K562 (cell line): ENCODE data around the gene ADPGK. TPM values are rescaled to one million over a fixed set of nuclear protein-coding genes. Genes with fewer than 3 reads are reported as not detected.

Source experiments
- ATAC-seq: fragments of 200-7000 bp; cut with Tn5 transposase; 3 replicates; pipeline ENCODE4 v1.9.1; 2020; ENCODE audit warnings: moderate library complexity
- BruUV-seq: library from RNA; stranded (reverse); fragments of 400-500 nt; replicated peaks from 2 replicates; lab custom pipeline; 2021; lab: Mats Ljungman, UMichigan
- CTCF ChIA-PET: fragments of 300-600 bp; formaldehyde crosslinking; extraction: SDS; loops from one replicate; lab custom pipeline; 2021; ENCODE audit warnings: low intra/inter-chr PET ratio; lab: Yijun Ruan, JAX
- POLR2A ChIA-PET: fragments of 300-600, 350-650 bp; sonication (Branson Sonifier 250); formaldehyde crosslinking; extraction: SDS; loops from one replicate; lab custom pipeline; 2021; ENCODE audit warnings: antibody characterized with exemption, inconsistent platforms; lab: Yijun Ruan, JAX
- DNase-seq, 4 experiments: peaks; one replicate each; pipeline versions ENCODE4 v3.0.0 to v3.0.0-alpha.2; 2011 to 2018; ENCODE audit warnings: low spot score in 3 of 4, mixed read lengths in 3 of 4; ENCODE audit errors: extremely low read depth in 1 of 4
- FAIRE-seq: peaks from 2 replicates; lab custom pipeline; 2011; peaks lifted over from hg19 to GRCh38; lab: Jason Lieb, UNC
- H2AFZ ChIP-seq: 2 replicates; pipeline ENCODE4 v1.6.0; 2011; ENCODE audit warnings: low read depth, low read length, control low read depth, inconsistent platforms
- H3K27ac ChIP-seq: fragments of 200-600 bp; 3 replicates; pipeline ENCODE4 v1.8.0; 2011; ENCODE audit warnings: low read depth, mild to moderate bottlenecking, control low read depth, inconsistent platforms, low read length, moderate library complexity, mixed read lengths; ENCODE audit errors: extremely low read depth
- H3K27me3 ChIP-seq, 2 experiments: fragments of 300-600 bp in 1 of 2; 2 replicates in 1 of 2; 3 replicates in 1 of 2; pipeline versions ENCODE4 v1.6.0 to v1.8.0; 2011; ENCODE audit warnings: inconsistent platforms in 2 of 2, low read length in 2 of 2, mild to moderate bottlenecking in 1 of 2, mixed read lengths in 1 of 2, moderate library complexity in 1 of 2; ENCODE audit not compliant: control insufficient read depth in 2 of 2, insufficient read depth in 2 of 2
- H3K36me3 ChIP-seq: fragments of 300-600 bp; 3 replicates; pipeline ENCODE4 v1.8.0; 2011; ENCODE audit warnings: mild to moderate bottlenecking, low read length, inconsistent platforms; ENCODE audit not compliant: control insufficient read depth, insufficient read depth
- H3K4me1 ChIP-seq, 2 experiments: fragments of 200-600 bp in 1 of 2; replicated peaks in 1 of 2; 2 replicates in 1 of 2; 3 replicates in 1 of 2; pipeline versions ENCODE4 v1.5.1 to v1.8.0; 2011; ENCODE audit warnings: inconsistent platforms in 2 of 2, low read length in 2 of 2, mild to moderate bottlenecking in 1 of 2, mixed read lengths in 1 of 2, moderate library complexity in 1 of 2; ENCODE audit not compliant: control insufficient read depth in 2 of 2, insufficient read depth in 2 of 2
- H3K4me2 ChIP-seq: 2 replicates; pipeline ENCODE4 v1.6.1; 2011; ENCODE audit warnings: low read length, control low read depth, inconsistent platforms, mixed read lengths; ENCODE audit not compliant: insufficient read depth
- H3K4me3 ChIP-seq: fragments of 200-600 bp; sonication (generic), shearing (Covaris generic); 2 replicates; pipeline ENCODE4 v1.5.1; 2016; ENCODE audit warnings: control low read depth, inconsistent platforms
- H3K79me2 ChIP-seq: fragments of 200-600 bp; 3 replicates; pipeline ENCODE4 v1.8.0; 2011; ENCODE audit warnings: low read length, inconsistent platforms; ENCODE audit not compliant: control insufficient read depth, insufficient read depth
- H3K9ac ChIP-seq, 2 experiments: 2 replicates each; pipeline versions ENCODE4 v1.6.0 to v1.6.1; 2011; ENCODE audit warnings: low read depth in 2 of 2, low read length in 2 of 2, control low read depth in 1 of 2, inconsistent platforms in 1 of 2, mild to moderate bottlenecking in 1 of 2, mixed read lengths in 1 of 2; ENCODE audit not compliant: insufficient read depth in 1 of 2
- H3K9me1 ChIP-seq: one replicate; pipeline ENCODE4 v1.6.0; 2011; ENCODE audit warnings: inconsistent platforms, mild to moderate bottlenecking, low read length, moderate library complexity; ENCODE audit not compliant: control insufficient read depth, insufficient read depth
- H3K9me3 ChIP-seq: replicated peaks from 2 replicates; pipeline ENCODE4 v1.5.1; 2011; ENCODE audit warnings: low read depth, low read length, inconsistent platforms; ENCODE audit not compliant: control insufficient read depth, insufficient read depth
- H4K20me1 ChIP-seq: replicated peaks from 2 replicates; pipeline ENCODE4 v1.6.1; 2011; ENCODE audit warnings: low read length, inconsistent platforms, mixed read lengths; ENCODE audit not compliant: control insufficient read depth, insufficient read depth
- ARNT ChIP-seq, 2 experiments: fragments of 450-650 bp; IDR thresholded peaks; 2 replicates each; pipeline ENCODE4 v1.6.1; 2016; ENCODE audit warnings: mild to moderate bottlenecking in 1 of 2
- ASH1L ChIP-seq: fragments of 450-650 bp; IDR thresholded peaks from 2 replicates; pipeline ENCODE4 v1.6.1; 2018; ENCODE audit warnings: borderline replicate concordance, mild to moderate bottlenecking, low read depth; ENCODE audit not compliant: partially characterized antibody
- BRD9 ChIP-seq: fragments of 450-650 bp; IDR thresholded peaks from 2 replicates; pipeline ENCODE4 v1.6.1; 2018; ENCODE audit warnings: low read depth; ENCODE audit not compliant: partially characterized antibody
- CXXC5 ChIP-seq: fragments of 250-450 bp; sonication (Bioruptor Pico); IDR thresholded peaks from 2 replicates; pipeline ENCODE4 v1.8.0; 2022; ENCODE audit warnings: inconsistent platforms, mild to moderate bottlenecking, moderate library complexity
- NR1H2 ChIP-seq: sonication (generic); formaldehyde crosslinking; IDR thresholded peaks from 2 replicates; pipeline ENCODE4 v1.4.0; 2020; ENCODE audit warnings: mild to moderate bottlenecking, missing genetic modification reagents
- RAD21 ChIP-seq, 2 experiments: fragments of 250-450 bp in 1 of 2; fragments of 450-650 bp in 1 of 2; sonication (Bioruptor Pico) in 1 of 2; formaldehyde crosslinking in 1 of 2; IDR thresholded peaks in 1 of 2; conservative IDR thresholded peaks in 1 of 2; 2 replicates each; pipeline versions ENCODE4 v1.4.0 to v1.8.0; 2020 to 2022; ENCODE audit warnings: mild to moderate bottlenecking in 2 of 2, moderate library complexity in 1 of 2
- RAD51 ChIP-seq: fragments of 450-650 bp; IDR thresholded peaks from 2 replicates; pipeline ENCODE4 v1.7.1; 2016; ENCODE audit warnings: low read depth, mild to moderate bottlenecking, borderline replicate concordance
- RB1 ChIP-seq: fragments of 450-650 bp; IDR thresholded peaks from 2 replicates; pipeline ENCODE4 v1.6.1; 2017; ENCODE audit warnings: low read depth, mild to moderate bottlenecking
- ZFPM2 ChIP-seq: fragments of 250-450 bp; sonication (Bioruptor Pico); IDR thresholded peaks from 2 replicates; pipeline ENCODE4 v1.5.1; 2022; ENCODE audit warnings: mild to moderate bottlenecking
- ZNF175 ChIP-seq: fragments of 200-800 bp; sonication (Bioruptor generic); IDR thresholded peaks from 2 replicates; pipeline ENCODE4 v1.6.1; 2016; ENCODE audit warnings: low read depth, mild to moderate bottlenecking, missing genetic modification characterization, missing compliant biosample characterization
- ZNF316 ChIP-seq: fragments of 450-650 bp; IDR thresholded peaks from 2 replicates; pipeline ENCODE4 v1.6.1; 2016
- WGBS: fragments of 100-300 bp; shearing (Covaris generic); methylation state at CpG from one replicate; pipeline ENCODE4 v1.1.6; 2016; ENCODE audit warnings: low coverage, mixed read lengths; ENCODE audit not compliant: insufficient coverage; ENCODE audit errors: missing lambda C conversion rate; 5-methylcytosine and 5-hydroxymethylcytosine counted together
- in situ Hi-C: fragments of 300-500 bp; cut with MboI; formaldehyde crosslinking; loops from 4 replicates; pipeline ENCODE4 v1.15.0; 2018; ENCODE audit warnings: inconsistent platforms, mixed read lengths
- intact Hi-C: fragments of 100-400 bp; cut with micrococcal nuclease; formaldehyde crosslinking; loops from 2 replicates; pipeline ENCODE4 v1.14.2; 2022
- polyA plus RNA-seq, 8 experiments: library from polyadenylated mRNA; depleted of rRNA in 4 of 8; stranded (reverse) in 5 of 8; unstranded in 3 of 8; fragments of >200 nt; fragmentation: Nextera tagmentation in 2 of 8; fragmentation: Illumina TruSeq in 1 of 8; extraction: Ambion mirVana in 2 of 8; extraction: Trizol in 1 of 8; gene quantifications; 2 replicates each; pipeline versions ENCODE4 v1.2.1 to v1.2.3, GENCODE V29; 2011 to 2014; ENCODE audit warnings: inconsistent platforms in 1 of 8, missing spikeins in 1 of 8
- total RNA-seq, 7 experiments: library from RNA; depleted of rRNA in 6 of 7; stranded (reverse); fragments of >200 nt in 6 of 7; fragmentation: Illumina TruSeq in 2 of 7; extraction: Trizol in 2 of 7; gene quantifications; 2 replicates each; pipeline versions ENCODE4 v1.2.1 to v1.2.3, GENCODE V29; 2011 to 2021; ENCODE audit warnings: low replicate concordance in 1 of 7
- TF ChIP-seq, protein P1 (sequence below), 3 experiments: IDR thresholded peaks in 2 of 3; conservative IDR thresholded peaks in 1 of 3; 2 replicates each; pipeline ENCODE4 v1.5.1; 2011 to 2012; ENCODE audit warnings: low read length in 3 of 3, mild to moderate bottlenecking in 3 of 3, control low read depth in 2 of 3, improper control_type of control experiment in 1 of 3, inconsistent platforms in 1 of 3, low read depth in 1 of 3, mixed read lengths in 1 of 3, moderate library complexity in 1 of 3; ENCODE audit not compliant: insufficient read depth in 2 of 3

Gene ADPGK
- total and polyA plus RNA-seq, 9 of the 15 experiments (the other 6 are each of a cell fraction or from before 2014, with no cell fraction given) = 13.4 to 97.4 (median 48.5) TPM

DNA sequence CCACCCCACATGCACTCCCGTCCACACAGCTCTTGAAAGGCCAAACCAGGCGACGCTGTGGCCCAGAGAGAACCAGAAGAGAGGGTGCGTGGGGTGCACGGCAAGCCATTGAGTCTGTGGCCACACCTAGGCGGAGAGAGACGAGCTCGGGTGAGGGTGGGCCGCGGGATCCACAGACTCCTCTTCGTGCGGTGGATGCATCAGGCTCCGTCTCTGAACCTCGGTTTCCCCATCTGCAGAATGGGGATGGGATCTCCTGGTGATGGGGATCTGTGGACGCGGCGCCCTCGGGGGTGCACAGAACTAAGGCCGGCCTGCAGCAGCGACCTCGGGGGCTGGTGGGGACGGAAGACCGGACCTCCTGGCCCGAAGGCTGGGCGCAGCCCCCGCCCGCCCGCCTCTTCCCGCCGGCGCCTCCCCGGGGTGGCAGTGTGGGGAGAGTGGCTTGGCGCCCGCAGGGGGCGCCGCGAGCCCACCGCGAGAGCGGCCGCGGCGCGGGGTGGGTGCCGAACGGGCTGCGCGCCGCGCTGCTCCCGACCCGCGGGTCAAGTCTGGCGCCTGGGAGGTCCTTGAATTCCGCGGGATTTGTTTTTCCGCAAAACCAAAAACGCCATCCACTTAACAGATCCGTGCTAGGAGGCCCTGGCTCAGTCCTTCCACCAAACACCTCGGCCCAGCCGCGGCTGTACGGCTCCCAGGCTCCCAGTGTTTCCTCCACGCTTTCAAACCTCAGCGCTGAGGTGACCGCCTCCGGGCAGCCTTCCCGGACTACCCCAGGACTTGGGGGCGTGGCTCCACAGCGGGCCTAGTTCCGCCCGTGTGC lies 13.2 kb upstream of the ADPGK start (continued):
- TF ChIP-seq ARNT (IDR thresholded peaks at IDR 0.05) (no peak), CXXC5 (CRISPR knock-in tag) (peak; percentile 49), RB1 (0 out of 2 replicates have a peak, but pooled peaks have one; percentile 63)
- TF ChIP-seq, all 486 proteins: peak for 19

DNA sequence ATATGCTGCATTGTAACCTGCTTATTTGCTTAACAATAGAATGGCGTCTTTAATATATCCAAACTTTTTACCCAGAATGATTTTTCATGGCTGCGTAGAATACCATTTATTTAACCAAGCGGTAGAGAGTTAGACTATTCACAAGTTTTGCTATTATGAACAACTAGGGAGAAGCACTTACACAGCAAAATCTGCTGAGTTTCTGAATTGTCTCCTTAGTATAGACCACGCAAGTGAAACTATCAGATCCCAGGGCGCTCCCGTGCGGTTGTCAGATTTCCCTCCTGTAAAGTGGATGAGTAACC lies 12.6 kb upstream of the ADPGK start:
- no peak overlapping the region for H3K27ac ChIP-seq
- H3K9me3 ChIP-seq = no peaks in the 10 kb centered on the region
- H2AFZ ChIP-seq = peak overlapping the region; percentile 48; the same call in 1 of the 2 replicates
- ChIA-PET CTCF (interaction anchor here (1.2 kb wide), 1 partner anchor 73 kb away, joined by 3 read pairs; no protein-coding TSS in a partner anchor), POLR2A (interaction anchor here (1.1 kb wide), 1 partner anchor 13 kb away, joined by 3 read pairs; the partner anchor contains the start of gene ADPGK)
- H3K4me3 ChIP-seq = no peak overlapping the region; the same call in 1 of the 2 replicates
- ATAC-seq (no peak; the same call in 1 of the 3 replicates), DNase-seq (peak in 1 of 4 experiments; percentile 47), FAIRE-seq (no peak)
- peak overlapping the region in 1 of 2 experiments; percentile 59; a peak in 2 of 4 replicates for H3K9ac ChIP-seq
- H3K27me3 ChIP-seq = peaks cover 15 to 23% of the 10 kb centered on the region in 2 experiments; a peak in 4 of 5 replicates
- WGBS = 6% methylated on average over 5 of the region's 7 CpGs
- intact Hi-C loops = loop anchor here (10.0 kb wide), 1 partner anchor 71 kb away; no protein-coding TSS in a partner anchor
- no peaks in the 10 kb centered on the region for H3K79me2 ChIP-seq
- H4K20me1 ChIP-seq = 0 out of 2 replicates have a peak, but pooled peaks cover 5% of the 10 kb centered on the region
- BruUV-seq = no TSS peak
- in situ Hi-C loops = loop anchor here (25.0 kb wide), 1 partner anchor 1291 kb away; the partner anchor contains the start of gene GOLGA6A
- no peaks in the 10 kb centered on the region for H3K36me3 ChIP-seq
- H3K4me1 ChIP-seq = peaks cover 0 to 12% of the 10 kb centered on the region in 2 experiments; a peak in 3 of 5 replicates
- peak overlapping the region; percentile 66 for H3K4me2 ChIP-seq
- H3K9me1 ChIP-seq = no peaks in the 10 kb centered on the region
- TF ChIP-seq ZFPM2 (CRISPR knock-in tag) (no peak), RAD21 (CRISPR knock-in tag; conservative IDR thresholded peaks at IDR 0.05 in 1 of 2, IDR thresholded peaks at IDR 0.05 in 1 of 2) (peak in 1 of 2 experiments; percentile 23; a peak in 1 of 4 replicates), ZNF316 (peak; percentile 86), RAD51 (no peak), BRD9 (no peak), ZNF175 (CRISPR knock-in tag) (no peak), ASH1L (no peak), NR1H2 (no peak)
- TF ChIP-seq, protein P1, sequence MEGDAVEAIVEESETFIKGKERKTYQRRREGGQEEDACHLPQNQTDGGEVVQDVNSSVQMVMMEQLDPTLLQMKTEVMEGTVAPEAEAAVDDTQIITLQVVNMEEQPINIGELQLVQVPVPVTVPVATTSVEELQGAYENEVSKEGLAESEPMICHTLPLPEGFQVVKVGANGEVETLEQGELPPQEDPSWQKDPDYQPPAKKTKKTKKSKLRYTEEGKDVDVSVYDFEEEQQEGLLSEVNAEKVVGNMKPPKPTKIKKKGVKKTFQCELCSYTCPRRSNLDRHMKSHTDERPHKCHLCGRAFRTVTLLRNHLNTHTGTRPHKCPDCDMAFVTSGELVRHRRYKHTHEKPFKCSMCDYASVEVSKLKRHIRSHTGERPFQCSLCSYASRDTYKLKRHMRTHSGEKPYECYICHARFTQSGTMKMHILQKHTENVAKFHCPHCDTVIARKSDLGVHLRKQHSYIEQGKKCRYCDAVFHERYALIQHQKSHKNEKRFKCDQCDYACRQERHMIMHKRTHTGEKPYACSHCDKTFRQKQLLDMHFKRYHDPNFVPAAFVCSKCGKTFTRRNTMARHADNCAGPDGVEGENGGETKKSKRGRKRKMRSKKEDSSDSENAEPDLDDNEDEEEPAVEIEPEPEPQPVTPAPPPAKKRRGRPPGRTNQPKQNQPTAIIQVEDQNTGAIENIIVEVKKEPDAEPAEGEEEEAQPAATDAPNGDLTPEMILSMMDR (IDR thresholded peaks at IDR 0.05 in 2 of 3, conservative IDR thresholded peaks at IDR 0.05 in 1 of 3; ENCODE audit: insufficient read depth in 2 of 3, low read depth in 1 of 3, low read length in 3 of 3) = peak in 1 of 3 experiments; percentile 8; a peak in 1 of 6 replicates
